K562 (cell line): Measurements from ENCODE around the gene CDC14B.

Experiments
- ATF1 ChIP-seq, 2 experiments: fragments of 450-650 bp in 1 of 2; IDR thresholded peaks; 2 replicates each; pipeline ENCODE4 v1.6.1; 2016; ENCODE audit warnings: missing compliant biosample characterization in 1 of 2, missing genetic modification characterization in 1 of 2
- COPS2 ChIP-seq: fragments of 450-650 bp; conservative IDR thresholded peaks from 2 replicates; pipeline ENCODE4 v1.6.1; 2016; ENCODE audit warnings: mild to moderate bottlenecking, moderate library complexity
- FOXK2 ChIP-seq, 2 experiments: fragments of 450-650 bp; IDR thresholded peaks in 1 of 2; conservative IDR thresholded peaks in 1 of 2; 2 replicates each; pipeline ENCODE4 v1.6.1; 2016; ENCODE audit warnings: low read depth in 2 of 2, mild to moderate bottlenecking in 1 of 2
- FOXP1 ChIP-seq: sonication (generic); formaldehyde crosslinking; IDR thresholded peaks from 2 replicates; pipeline ENCODE4 v1.8.0; 2022; ENCODE audit warnings: mild to moderate bottlenecking, missing genetic modification reagents
- NR2C2 ChIP-seq, 2 experiments: fragments of 200-800 bp in 1 of 2; sonication (Bioruptor generic) in 1 of 2; sonication (generic) in 1 of 2; formaldehyde crosslinking in 1 of 2; IDR thresholded peaks; 2 replicates each; pipeline versions ENCODE4 v1.6.1 to v1.8.0; 2016 to 2022; ENCODE audit warnings: mild to moderate bottlenecking in 1 of 2, missing compliant biosample characterization in 1 of 2, missing genetic modification characterization in 1 of 2, missing genetic modification reagents in 1 of 2
- POLR2A ChIP-seq: fragments of 450-650 bp; conservative IDR thresholded peaks from 2 replicates; pipeline ENCODE4 v1.6.1; 2016
- RFX1 ChIP-seq: fragments of 450-650 bp; IDR thresholded peaks from 2 replicates; pipeline ENCODE4 v1.6.1; 2016; ENCODE audit warnings: mild to moderate bottlenecking, moderate library complexity
- ZEB2 ChIP-seq: fragments of 450-650 bp; IDR thresholded peaks from 2 replicates; pipeline ENCODE4 v1.6.1; 2016
- ZNF232 ChIP-seq: sonication (generic); formaldehyde crosslinking; IDR thresholded peaks from 2 replicates; pipeline ENCODE4 v1.8.0; 2022; ENCODE audit warnings: mild to moderate bottlenecking, missing genetic modification reagents
- ZSCAN29 ChIP-seq: fragments of 450-650 bp; IDR thresholded peaks from 2 replicates; pipeline ENCODE4 v1.6.1; 2017
- TF ChIP-seq, protein P1 (sequence below): sonication (generic); formaldehyde crosslinking; IDR thresholded peaks from 2 replicates; pipeline ENCODE4 v1.8.0; 2023; ENCODE audit warnings: missing genetic modification reagents, mild to moderate bottlenecking, borderline replicate concordance
- TF ChIP-seq, protein P2 (sequence below): fragments of 250-450 bp; sonication (Bioruptor Pico); IDR thresholded peaks from 2 replicates; pipeline ENCODE4 v1.4.0; 2020; ENCODE audit warnings: mild to moderate bottlenecking, moderate library complexity
- TF ChIP-seq, protein P3 (sequence below): fragments of 450-650 bp; IDR thresholded peaks from 2 replicates; pipeline ENCODE4 v1.6.1; 2016; ENCODE audit warnings: low read depth
- TF ChIP-seq, protein P4 (sequence below), 3 experiments: IDR thresholded peaks in 2 of 3; conservative IDR thresholded peaks in 1 of 3; 2 replicates each; pipeline ENCODE4 v1.5.1; 2011 to 2012; ENCODE audit warnings: low read length in 3 of 3, mild to moderate bottlenecking in 3 of 3, control low read depth in 2 of 3, improper control_type of control experiment in 1 of 3, inconsistent platforms in 1 of 3, low read depth in 1 of 3, mixed read lengths in 1 of 3, moderate library complexity in 1 of 3; ENCODE audit not compliant: insufficient read depth in 2 of 3

DNA sequence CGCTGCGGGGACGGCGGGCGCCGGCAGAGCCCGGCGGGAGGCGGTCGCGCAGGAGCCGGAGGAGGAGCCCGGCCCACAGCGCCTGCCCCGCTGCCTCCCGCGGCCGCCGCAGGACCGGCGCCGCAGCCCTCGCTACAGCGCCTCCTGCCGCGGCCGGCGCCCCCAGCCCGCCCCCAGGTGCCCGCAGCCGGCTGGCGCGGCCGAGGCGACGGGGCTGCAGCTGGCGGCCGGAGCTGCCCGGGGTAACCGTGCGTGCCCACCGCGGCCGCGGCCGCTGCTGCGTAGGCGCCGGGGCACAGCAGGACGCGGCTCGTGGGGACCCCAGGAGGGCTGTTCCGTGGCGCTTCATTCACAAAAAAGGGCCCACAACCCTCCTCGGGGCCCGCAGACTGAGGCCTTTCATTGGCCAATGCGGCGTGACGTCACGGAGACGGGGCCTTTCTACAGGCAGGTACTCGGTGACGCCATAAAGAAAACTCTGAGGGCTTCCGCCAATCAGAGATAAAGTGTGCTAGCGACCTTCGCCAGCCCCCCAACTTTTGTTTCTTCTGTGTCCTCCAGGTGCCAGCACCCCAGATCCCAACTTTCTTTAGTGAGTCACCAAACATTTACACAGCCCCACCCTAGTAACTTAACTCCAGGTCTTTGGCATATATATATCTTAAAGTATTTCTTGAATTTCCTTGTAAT is at the start of gene CDC14B:
- 0 out of 2 replicates have a peak, but pooled peaks have one; percentile 33 for TF ChIP-seq ZEB2
- no peak for TF ChIP-seq FOXK2 (conservative IDR thresholded peaks at IDR 0.05 in 1 of 2, IDR thresholded peaks at IDR 0.05 in 1 of 2; ENCODE audit: low read depth in 2 of 2)
- TF ChIP-seq COPS2 = no peak
- TF ChIP-seq, protein P1, sequence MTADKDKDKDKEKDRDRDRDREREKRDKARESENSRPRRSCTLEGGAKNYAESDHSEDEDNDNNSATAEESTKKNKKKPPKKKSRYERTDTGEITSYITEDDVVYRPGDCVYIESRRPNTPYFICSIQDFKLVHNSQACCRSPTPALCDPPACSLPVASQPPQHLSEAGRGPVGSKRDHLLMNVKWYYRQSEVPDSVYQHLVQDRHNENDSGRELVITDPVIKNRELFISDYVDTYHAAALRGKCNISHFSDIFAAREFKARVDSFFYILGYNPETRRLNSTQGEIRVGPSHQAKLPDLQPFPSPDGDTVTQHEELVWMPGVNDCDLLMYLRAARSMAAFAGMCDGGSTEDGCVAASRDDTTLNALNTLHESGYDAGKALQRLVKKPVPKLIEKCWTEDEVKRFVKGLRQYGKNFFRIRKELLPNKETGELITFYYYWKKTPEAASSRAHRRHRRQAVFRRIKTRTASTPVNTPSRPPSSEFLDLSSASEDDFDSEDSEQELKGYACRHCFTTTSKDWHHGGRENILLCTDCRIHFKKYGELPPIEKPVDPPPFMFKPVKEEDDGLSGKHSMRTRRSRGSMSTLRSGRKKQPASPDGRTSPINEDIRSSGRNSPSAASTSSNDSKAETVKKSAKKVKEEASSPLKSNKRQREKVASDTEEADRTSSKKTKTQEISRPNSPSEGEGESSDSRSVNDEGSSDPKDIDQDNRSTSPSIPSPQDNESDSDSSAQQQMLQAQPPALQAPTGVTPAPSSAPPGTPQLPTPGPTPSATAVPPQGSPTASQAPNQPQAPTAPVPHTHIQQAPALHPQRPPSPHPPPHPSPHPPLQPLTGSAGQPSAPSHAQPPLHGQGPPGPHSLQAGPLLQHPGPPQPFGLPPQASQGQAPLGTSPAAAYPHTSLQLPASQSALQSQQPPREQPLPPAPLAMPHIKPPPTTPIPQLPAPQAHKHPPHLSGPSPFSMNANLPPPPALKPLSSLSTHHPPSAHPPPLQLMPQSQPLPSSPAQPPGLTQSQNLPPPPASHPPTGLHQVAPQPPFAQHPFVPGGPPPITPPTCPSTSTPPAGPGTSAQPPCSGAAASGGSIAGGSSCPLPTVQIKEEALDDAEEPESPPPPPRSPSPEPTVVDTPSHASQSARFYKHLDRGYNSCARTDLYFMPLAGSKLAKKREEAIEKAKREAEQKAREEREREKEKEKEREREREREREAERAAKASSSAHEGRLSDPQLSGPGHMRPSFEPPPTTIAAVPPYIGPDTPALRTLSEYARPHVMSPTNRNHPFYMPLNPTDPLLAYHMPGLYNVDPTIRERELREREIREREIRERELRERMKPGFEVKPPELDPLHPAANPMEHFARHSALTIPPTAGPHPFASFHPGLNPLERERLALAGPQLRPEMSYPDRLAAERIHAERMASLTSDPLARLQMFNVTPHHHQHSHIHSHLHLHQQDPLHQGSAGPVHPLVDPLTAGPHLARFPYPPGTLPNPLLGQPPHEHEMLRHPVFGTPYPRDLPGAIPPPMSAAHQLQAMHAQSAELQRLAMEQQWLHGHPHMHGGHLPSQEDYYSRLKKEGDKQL = no peak
- TF ChIP-seq, protein P2, sequence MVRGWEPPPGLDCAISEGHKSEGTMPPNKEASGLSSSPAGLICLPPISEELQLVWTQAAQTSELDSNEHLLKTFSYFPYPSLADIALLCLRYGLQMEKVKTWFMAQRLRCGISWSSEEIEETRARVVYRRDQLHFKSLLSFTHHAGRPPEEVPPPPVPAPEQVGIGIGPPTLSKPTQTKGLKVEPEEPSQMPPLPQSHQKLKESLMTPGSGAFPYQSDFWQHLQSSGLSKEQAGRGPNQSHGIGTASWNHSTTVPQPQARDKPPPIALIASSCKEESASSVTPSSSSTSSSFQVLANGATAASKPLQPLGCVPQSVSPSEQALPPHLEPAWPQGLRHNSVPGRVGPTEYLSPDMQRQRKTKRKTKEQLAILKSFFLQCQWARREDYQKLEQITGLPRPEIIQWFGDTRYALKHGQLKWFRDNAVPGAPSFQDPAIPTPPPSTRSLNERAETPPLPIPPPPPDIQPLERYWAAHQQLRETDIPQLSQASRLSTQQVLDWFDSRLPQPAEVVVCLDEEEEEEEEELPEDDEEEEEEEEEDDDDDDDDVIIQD (CRISPR knock-in tag) = no peak
- TF ChIP-seq POLR2A = no peak
- TF ChIP-seq, protein P3, sequence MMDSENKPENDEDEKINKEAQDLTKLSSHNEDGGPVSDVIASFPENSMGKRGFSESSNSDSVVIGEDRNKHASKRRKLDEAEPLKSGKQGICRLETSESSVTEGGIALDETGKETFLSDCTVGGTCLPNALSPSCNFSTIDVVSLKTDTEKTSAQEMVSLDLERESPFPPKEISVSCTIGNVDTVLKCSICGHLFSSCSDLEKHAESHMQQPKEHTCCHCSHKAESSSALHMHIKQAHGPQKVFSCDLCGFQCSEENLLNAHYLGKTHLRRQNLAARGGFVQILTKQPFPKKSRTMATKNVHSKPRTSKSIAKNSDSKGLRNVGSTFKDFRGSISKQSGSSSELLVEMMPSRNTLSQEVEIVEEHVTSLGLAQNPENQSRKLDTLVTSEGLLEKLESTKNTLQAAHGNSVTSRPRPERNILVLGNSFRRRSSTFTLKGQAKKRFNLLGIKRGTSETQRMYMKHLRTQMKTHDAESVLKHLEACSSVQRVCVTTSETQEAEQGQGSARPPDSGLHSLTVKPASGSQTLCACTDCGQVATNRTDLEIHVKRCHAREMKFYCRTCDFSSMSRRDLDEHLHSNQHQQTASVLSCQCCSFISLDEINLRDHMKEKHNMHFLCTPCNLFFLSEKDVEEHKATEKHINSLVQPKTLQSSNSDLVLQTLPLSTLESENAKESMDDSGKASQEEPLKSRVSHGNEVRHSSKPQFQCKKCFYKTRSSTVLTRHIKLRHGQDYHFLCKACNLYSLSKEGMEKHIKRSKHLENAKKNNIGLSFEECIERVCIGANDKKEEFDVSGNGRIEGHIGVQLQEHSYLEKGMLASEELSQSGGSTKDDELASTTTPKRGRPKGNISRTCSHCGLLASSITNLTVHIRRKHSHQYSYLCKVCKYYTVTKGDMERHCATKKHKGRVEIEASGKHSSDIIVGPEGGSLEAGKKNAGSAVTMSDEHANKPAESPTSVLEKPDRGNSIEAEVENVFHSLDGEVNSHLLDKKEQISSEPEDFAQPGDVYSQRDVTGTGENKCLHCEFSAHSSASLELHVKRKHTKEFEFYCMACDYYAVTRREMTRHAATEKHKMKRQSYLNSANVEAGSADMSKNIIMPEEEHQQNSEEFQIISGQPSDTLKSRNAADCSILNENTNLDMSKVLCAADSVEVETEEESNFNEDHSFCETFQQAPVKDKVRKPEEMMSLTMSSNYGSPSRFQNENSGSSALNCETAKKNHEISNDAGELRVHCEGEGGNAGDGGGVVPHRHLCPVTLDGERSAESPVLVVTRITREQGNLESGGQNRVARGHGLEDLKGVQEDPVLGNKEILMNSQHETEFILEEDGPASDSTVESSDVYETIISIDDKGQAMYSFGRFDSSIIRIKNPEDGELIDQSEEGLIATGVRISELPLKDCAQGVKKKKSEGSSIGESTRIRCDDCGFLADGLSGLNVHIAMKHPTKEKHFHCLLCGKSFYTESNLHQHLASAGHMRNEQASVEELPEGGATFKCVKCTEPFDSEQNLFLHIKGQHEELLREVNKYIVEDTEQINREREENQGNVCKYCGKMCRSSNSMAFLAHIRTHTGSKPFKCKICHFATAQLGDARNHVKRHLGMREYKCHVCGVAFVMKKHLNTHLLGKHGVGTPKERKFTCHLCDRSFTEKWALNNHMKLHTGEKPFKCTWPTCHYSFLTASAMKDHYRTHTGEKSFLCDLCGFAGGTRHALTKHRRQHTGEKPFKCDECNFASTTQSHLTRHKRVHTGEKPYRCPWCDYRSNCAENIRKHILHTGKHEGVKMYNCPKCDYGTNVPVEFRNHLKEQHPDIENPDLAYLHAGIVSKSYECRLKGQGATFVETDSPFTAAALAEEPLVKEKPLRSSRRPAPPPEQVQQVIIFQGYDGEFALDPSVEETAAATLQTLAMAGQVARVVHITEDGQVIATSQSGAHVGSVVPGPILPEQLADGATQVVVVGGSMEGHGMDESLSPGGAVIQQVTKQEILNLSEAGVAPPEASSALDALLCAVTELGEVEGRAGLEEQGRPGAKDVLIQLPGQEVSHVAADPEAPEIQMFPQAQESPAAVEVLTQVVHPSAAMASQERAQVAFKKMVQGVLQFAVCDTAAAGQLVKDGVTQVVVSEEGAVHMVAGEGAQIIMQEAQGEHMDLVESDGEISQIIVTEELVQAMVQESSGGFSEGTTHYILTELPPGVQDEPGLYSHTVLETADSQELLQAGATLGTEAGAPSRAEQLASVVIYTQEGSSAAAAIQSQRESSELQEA = no peak
- TF ChIP-seq ATF1 (CRISPR knock-in tag; IDR thresholded peaks at IDR 0.05) = peak; percentile 77
- peak; percentile 99 for TF ChIP-seq ATF1 (tag; IDR thresholded peaks at IDR 0.05)
- TF ChIP-seq RFX1 = no peak
- TF ChIP-seq, protein P4, sequence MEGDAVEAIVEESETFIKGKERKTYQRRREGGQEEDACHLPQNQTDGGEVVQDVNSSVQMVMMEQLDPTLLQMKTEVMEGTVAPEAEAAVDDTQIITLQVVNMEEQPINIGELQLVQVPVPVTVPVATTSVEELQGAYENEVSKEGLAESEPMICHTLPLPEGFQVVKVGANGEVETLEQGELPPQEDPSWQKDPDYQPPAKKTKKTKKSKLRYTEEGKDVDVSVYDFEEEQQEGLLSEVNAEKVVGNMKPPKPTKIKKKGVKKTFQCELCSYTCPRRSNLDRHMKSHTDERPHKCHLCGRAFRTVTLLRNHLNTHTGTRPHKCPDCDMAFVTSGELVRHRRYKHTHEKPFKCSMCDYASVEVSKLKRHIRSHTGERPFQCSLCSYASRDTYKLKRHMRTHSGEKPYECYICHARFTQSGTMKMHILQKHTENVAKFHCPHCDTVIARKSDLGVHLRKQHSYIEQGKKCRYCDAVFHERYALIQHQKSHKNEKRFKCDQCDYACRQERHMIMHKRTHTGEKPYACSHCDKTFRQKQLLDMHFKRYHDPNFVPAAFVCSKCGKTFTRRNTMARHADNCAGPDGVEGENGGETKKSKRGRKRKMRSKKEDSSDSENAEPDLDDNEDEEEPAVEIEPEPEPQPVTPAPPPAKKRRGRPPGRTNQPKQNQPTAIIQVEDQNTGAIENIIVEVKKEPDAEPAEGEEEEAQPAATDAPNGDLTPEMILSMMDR (IDR thresholded peaks at IDR 0.05 in 2 of 3, conservative IDR thresholded peaks at IDR 0.05 in 1 of 3; ENCODE audit: insufficient read depth in 2 of 3, low read depth in 1 of 3, low read length in 3 of 3) = peak in 2 of 3 experiments; percentile 25 to 62; a peak in 3 of 6 replicates
- no peak for TF ChIP-seq FOXP1
- no peak for TF ChIP-seq ZNF232 (CRISPR knock-in tag)
- no peak for TF ChIP-seq NR2C2 (CRISPR knock-in tag; IDR thresholded peaks at IDR 0.05)
- TF ChIP-seq NR2C2 (tag; IDR thresholded peaks at IDR 0.05) = 0 out of 2 replicates have a peak, but pooled peaks have one; percentile 15
- no peak for TF ChIP-seq ZSCAN29
